Measurements from ENCODE around the gene PCCA. TPM values are rescaled to one million over a fixed set of nuclear protein-coding genes. Genes with fewer than 3 reads are reported as not detected.
A peak's percentile ranks its signal among the peaks of the same experiment; 100 is the strongest.

Gene PCCA
- total RNA-seq, 1 experiment from 2014 or later: 52.8 TPM

DNA sequence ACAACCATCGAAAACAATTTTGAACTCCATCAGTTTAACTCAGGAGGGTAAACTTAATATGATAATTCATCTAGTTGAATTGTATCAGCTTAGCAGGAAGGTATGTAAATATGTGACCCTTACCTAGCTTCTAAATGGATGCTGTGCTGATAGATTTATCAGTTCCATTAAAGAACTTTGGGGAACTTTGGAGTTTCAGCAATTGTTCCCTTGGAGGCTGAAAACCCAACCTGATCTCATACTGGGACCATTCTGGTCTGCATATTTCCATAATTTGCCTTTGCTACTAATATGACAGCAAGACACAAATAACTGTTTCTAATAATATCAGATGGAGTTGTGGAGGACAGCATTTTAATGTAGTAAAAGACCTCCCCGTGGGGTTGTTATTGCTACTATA, 371.9 kb downstream of the PCCA start:
- no peak for ATAC-seq
- POLR2A ChIA-PET: no interaction called here

DNA sequence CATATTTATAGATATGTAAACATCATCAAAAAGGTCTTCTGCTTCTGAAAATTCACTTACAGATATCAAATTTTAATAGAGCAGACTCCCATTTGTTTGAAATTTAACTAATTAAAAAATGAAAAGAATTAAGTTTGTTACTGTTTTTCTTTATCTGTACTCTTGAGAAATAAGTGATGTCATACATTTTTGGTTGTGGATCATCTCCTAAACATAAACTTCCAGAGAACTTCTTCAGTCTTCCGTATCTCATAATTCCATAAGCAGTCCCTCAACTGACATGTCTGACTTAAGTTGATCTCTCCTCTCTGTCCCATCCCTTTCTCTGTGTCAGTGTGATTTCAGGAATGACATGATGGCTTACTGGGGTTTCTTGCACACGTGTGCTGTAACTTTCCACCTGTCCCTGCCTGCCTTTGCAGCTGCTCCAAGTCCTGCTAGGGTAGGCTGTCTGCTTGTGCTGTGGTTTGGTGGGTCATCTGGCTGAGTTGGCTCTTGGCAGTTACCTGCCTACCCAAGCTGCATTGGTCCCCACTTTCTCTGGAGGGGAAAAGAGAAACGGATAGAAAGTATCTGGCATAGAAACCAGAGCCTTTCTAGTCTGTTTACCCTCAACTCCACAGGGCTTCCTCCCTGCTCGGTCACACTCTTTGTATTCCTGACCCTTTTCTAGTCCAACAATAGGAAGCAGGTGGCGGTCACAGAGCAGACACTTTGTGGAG, 372.6 kb downstream of the PCCA start:
- Mint-ChIP-seq H3K9me3 (peaks cover 11% of the 10 kb centered on the region), H3K4me3 (no peak overlapping the region; the same call in 1 of the 2 replicates), H3K27ac (peak overlapping the region; percentile 67), H3K4me1 (peaks cover 45% of the 10 kb centered on the region), H3K27me3 (ENCODE audit: low read depth) (no peaks in the 10 kb centered on the region), H3K36me3 (peaks cover 11% of the 10 kb centered on the region)
- ChIA-PET POLR2A (no interaction called here), CTCF (no interaction called here)
- no peak for TF ChIP-seq FOXK1 (CRISPR knock-in tag; IDR thresholded peaks at IDR 0.05)
- no peak for TF ChIP-seq EMX1 (CRISPR knock-in tag; IDR thresholded peaks at IDR 0.05)
- TF ChIP-seq, protein P1, sequence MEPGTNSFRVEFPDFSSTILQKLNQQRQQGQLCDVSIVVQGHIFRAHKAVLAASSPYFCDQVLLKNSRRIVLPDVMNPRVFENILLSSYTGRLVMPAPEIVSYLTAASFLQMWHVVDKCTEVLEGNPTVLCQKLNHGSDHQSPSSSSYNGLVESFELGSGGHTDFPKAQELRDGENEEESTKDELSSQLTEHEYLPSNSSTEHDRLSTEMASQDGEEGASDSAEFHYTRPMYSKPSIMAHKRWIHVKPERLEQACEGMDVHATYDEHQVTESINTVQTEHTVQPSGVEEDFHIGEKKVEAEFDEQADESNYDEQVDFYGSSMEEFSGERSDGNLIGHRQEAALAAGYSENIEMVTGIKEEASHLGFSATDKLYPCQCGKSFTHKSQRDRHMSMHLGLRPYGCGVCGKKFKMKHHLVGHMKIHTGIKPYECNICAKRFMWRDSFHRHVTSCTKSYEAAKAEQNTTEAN (CRISPR knock-in tag; IDR thresholded peaks at IDR 0.05): no peak
- TF ChIP-seq SMAD4 (CRISPR knock-in tag; IDR thresholded peaks at IDR 0.05): no peak
- TF ChIP-seq, protein P2, sequence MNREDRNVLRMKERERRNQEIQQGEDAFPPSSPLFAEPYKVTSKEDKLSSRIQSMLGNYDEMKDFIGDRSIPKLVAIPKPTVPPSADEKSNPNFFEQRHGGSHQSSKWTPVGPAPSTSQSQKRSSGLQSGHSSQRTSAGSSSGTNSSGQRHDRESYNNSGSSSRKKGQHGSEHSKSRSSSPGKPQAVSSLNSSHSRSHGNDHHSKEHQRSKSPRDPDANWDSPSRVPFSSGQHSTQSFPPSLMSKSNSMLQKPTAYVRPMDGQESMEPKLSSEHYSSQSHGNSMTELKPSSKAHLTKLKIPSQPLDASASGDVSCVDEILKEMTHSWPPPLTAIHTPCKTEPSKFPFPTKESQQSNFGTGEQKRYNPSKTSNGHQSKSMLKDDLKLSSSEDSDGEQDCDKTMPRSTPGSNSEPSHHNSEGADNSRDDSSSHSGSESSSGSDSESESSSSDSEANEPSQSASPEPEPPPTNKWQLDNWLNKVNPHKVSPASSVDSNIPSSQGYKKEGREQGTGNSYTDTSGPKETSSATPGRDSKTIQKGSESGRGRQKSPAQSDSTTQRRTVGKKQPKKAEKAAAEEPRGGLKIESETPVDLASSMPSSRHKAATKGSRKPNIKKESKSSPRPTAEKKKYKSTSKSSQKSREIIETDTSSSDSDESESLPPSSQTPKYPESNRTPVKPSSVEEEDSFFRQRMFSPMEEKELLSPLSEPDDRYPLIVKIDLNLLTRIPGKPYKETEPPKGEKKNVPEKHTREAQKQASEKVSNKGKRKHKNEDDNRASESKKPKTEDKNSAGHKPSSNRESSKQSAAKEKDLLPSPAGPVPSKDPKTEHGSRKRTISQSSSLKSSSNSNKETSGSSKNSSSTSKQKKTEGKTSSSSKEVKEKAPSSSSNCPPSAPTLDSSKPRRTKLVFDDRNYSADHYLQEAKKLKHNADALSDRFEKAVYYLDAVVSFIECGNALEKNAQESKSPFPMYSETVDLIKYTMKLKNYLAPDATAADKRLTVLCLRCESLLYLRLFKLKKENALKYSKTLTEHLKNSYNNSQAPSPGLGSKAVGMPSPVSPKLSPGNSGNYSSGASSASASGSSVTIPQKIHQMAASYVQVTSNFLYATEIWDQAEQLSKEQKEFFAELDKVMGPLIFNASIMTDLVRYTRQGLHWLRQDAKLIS (CRISPR knock-in tag; IDR thresholded peaks at IDR 0.05; ENCODE audit: borderline replicate concordance): no peak
- no peak for TF ChIP-seq HMGA2 (CRISPR knock-in tag; IDR thresholded peaks at IDR 0.05)
- DNase-seq (ENCODE audit: low spot score) (no peak), ATAC-seq (peak; percentile 71)

More for the DNA sequence above, 371.9 kb downstream of the PCCA start:
- H3K9me3 Mint-ChIP-seq: peaks cover 11% of the 10 kb centered on the region
- H3K27ac Mint-ChIP-seq: no peak overlapping the region
- no peak for DNase-seq (ENCODE audit: low spot score)
- no peak overlapping the region for H3K4me3 Mint-ChIP-seq
- TF ChIP-seq RELA (CRISPR knock-in tag; IDR thresholded peaks at IDR 0.05; ENCODE audit: borderline replicate concordance) (no peak), ZNF671 (CRISPR knock-in tag; IDR thresholded peaks at IDR 0.05) (no peak), ZNF121 (CRISPR knock-in tag; IDR thresholded peaks at IDR 0.05) (no peak), IRF2 (CRISPR knock-in tag; IDR thresholded peaks at IDR 0.05; ENCODE audit: borderline replicate concordance, low read depth) (no peak), ZNF219 (CRISPR knock-in tag; IDR thresholded peaks at IDR 0.05; ENCODE audit: borderline replicate concordance) (no peak)
- TF ChIP-seq, protein P3, sequence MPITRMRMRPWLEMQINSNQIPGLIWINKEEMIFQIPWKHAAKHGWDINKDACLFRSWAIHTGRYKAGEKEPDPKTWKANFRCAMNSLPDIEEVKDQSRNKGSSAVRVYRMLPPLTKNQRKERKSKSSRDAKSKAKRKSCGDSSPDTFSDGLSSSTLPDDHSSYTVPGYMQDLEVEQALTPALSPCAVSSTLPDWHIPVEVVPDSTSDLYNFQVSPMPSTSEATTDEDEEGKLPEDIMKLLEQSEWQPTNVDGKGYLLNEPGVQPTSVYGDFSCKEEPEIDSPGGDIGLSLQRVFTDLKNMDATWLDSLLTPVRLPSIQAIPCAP (CRISPR knock-in tag; IDR thresholded peaks at IDR 0.05): no peak
- H3K36me3 Mint-ChIP-seq: peaks cover 11% of the 10 kb centered on the region
- CTCF ChIA-PET: interaction anchor here (0.5 kb wide), 1 partner anchor 1014 kb away, joined by 3 read pairs; no protein-coding TSS in a partner anchor
- H3K27me3 Mint-ChIP-seq (ENCODE audit: low read depth): no peaks in the 10 kb centered on the region
- peaks cover 51% of the 10 kb centered on the region for H3K4me1 Mint-ChIP-seq

DNA sequence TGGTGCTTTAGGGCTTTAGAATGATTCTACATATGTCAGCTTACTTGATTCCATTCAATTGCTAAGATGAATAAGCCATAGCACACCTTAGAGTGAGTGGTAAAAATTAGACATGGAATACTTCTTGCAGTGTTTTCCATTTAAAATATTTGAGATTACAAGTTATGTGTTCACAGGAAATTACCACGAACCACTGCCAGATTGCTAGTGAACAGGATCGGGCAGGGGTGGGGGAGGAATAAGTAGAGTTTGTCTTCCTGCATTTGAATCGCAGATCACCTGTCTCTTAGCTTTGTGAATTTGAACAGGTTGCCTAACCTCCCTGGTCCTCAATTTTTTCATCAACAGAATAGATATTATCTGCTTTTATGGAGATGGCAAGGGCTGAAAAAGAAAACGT, 375.1 kb downstream of the PCCA start:
- no peaks in the 10 kb centered on the region for H3K27me3 Mint-ChIP-seq (ENCODE audit: low read depth)
- DNase-seq (ENCODE audit: low spot score): no peak
- TF ChIP-seq ZBTB21 (CRISPR knock-in tag; IDR thresholded peaks at IDR 0.05; ENCODE audit: borderline replicate concordance) (no peak), ZNF317 (CRISPR knock-in tag; IDR thresholded peaks at IDR 0.05; ENCODE audit: borderline replicate concordance, low read depth) (no peak), TP53 (CRISPR knock-in tag; IDR thresholded peaks at IDR 0.05) (no peak), ZNF671 (CRISPR knock-in tag; IDR thresholded peaks at IDR 0.05) (no peak)
- no peak overlapping the region for H3K27ac Mint-ChIP-seq
- peaks cover 10% of the 10 kb centered on the region for H3K9me3 Mint-ChIP-seq
- H3K4me3 Mint-ChIP-seq: no peak overlapping the region
- H3K4me1 Mint-ChIP-seq: peaks cover 42% of the 10 kb centered on the region
- peaks cover 13% of the 10 kb centered on the region for H3K36me3 Mint-ChIP-seq
- CTCF ChIA-PET: no interaction called here
- POLR2A ChIA-PET: no interaction called here
- ATAC-seq: no peak
